ENCODE data around the gene FGF18.

The FGF18 gene

DNA sequence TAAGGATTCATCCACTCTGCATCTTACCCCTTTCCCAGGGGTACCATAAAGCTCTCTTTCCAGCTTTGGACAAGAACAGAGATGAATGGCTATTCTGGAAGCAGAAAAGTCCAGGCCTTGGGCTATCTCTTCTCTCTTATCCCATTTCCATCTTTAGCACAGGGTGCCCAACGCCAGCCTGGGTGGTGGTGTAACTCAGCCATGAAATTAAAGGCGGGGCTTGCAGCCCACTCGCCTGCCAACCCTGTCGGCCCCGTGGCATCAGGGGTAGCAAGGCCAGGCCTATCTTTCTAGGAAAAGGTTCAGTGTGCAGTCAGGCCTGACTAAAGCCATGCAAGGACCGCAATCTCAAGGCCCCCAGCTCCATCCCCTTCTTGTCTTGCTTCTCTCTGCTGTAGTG is 78.7 kb downstream of the FGF18 start:
- Histone ChIP-seq H4K20me1 (ENCODE audit: insufficient read depth, low read length) (no peaks in the 10 kb centered on the region), H3K27me3 (ENCODE audit: insufficient read depth, low read length) (no peaks in the 10 kb centered on the region), H3K9me3 (ENCODE audit: low read length) (no peaks in the 10 kb centered on the region), H3K9me2 (ENCODE audit: low read depth, low read length) (no peaks in the 10 kb centered on the region), H3F3A (ENCODE audit: insufficient read depth, low read length) (no peaks in the 10 kb centered on the region), H3K27ac (ENCODE audit: low read depth, low read length, poor library complexity, severe bottlenecking) (no peak overlapping the region), H3K79me2 (ENCODE audit: insufficient read depth, low read length) (no peaks in the 10 kb centered on the region), H2AFZ (ENCODE audit: low read length) (no peak overlapping the region), H3K4me1 (ENCODE audit: insufficient read depth, low read length, severe bottlenecking) (no peaks in the 10 kb centered on the region), H3K4me2 (ENCODE audit: low read length) (no peak overlapping the region), H3K4me3 (ENCODE audit: low read depth, low read length, poor library complexity, severe bottlenecking) (no peak overlapping the region), H3K9ac (ENCODE audit: low read length) (no peak overlapping the region), H3K36me3 (ENCODE audit: insufficient read depth, low read length) (no peaks in the 10 kb centered on the region)
- TF ChIP-seq, protein P1, sequence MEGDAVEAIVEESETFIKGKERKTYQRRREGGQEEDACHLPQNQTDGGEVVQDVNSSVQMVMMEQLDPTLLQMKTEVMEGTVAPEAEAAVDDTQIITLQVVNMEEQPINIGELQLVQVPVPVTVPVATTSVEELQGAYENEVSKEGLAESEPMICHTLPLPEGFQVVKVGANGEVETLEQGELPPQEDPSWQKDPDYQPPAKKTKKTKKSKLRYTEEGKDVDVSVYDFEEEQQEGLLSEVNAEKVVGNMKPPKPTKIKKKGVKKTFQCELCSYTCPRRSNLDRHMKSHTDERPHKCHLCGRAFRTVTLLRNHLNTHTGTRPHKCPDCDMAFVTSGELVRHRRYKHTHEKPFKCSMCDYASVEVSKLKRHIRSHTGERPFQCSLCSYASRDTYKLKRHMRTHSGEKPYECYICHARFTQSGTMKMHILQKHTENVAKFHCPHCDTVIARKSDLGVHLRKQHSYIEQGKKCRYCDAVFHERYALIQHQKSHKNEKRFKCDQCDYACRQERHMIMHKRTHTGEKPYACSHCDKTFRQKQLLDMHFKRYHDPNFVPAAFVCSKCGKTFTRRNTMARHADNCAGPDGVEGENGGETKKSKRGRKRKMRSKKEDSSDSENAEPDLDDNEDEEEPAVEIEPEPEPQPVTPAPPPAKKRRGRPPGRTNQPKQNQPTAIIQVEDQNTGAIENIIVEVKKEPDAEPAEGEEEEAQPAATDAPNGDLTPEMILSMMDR (IDR thresholded peaks at IDR 0.05; ENCODE audit: low read length), result no peak
- no peak for TF ChIP-seq EZH2 (IDR thresholded peaks at IDR 0.05; ENCODE audit: borderline replicate concordance, low read length)

DNA sequence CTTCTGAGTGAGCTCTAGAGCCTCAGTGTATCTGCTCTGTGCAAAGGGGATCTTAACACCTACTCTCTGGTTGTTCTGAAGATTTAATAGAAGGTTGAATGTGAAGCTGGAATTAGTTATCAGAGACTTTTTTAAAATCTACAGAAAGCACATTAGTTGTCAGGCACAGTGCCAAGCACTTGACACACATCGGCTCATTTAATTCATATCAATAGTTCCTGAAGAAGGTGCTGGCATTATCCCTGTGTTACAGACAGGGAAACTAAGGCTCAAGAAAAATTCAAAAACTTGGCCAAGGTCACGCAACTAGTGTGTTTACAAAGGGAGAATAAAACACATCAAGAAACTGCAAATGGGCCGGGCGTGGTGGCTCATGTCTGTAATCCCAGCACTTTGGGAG is 80.2 kb downstream of the FGF18 start:
- Histone ChIP-seq H3K27me3 (ENCODE audit: insufficient read depth, low read length) (no peaks in the 10 kb centered on the region), H2AFZ (ENCODE audit: low read length) (no peak overlapping the region), H3K4me1 (ENCODE audit: insufficient read depth, low read length, severe bottlenecking) (no peaks in the 10 kb centered on the region), H3K9me2 (ENCODE audit: low read depth, low read length) (no peaks in the 10 kb centered on the region), H4K20me1 (ENCODE audit: insufficient read depth, low read length) (no peaks in the 10 kb centered on the region), H3K36me3 (ENCODE audit: insufficient read depth, low read length) (no peaks in the 10 kb centered on the region), H3F3A (ENCODE audit: insufficient read depth, low read length) (no peaks in the 10 kb centered on the region), H3K27ac (ENCODE audit: low read depth, low read length, poor library complexity, severe bottlenecking) (no peak overlapping the region), H3K4me2 (ENCODE audit: low read length) (no peak overlapping the region), H3K9ac (ENCODE audit: low read length) (no peak overlapping the region), H3K9me3 (ENCODE audit: low read length) (no peaks in the 10 kb centered on the region), H3K4me3 (ENCODE audit: low read depth, low read length, poor library complexity, severe bottlenecking) (no peak overlapping the region), H3K79me2 (ENCODE audit: insufficient read depth, low read length) (no peaks in the 10 kb centered on the region)
- TF ChIP-seq EZH2 (IDR thresholded peaks at IDR 0.05; ENCODE audit: borderline replicate concordance, low read length), result no peak
- TF ChIP-seq, protein P1 (IDR thresholded peaks at IDR 0.05; ENCODE audit: low read length), result no peak

DNA sequence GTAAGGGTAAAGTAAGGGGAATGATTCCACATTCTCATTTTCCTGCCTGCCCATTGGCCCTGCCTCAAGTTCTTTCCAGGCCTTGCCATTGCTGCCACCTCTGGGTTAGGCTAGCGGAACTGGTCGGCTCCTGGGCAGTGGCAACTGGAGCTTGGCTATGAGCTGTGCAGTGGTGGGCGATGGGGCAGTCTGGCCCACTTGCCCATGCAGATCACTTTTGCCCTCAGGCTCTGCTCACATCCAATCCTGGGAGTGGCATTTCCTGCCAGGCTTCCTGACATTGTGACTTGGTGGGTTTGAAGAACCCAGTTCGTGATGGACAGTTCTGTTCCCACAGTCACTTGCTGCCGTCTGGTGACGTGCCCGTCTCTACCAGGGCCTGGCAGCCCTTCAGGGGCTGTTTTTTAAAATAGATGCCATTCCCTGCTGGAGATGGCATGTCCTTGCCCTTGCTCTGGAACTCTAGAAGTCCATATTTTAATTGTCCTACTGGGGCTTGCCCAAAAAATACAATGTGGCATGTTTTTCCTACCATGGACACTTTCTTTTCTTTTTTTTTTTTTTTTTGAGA is 86.1 kb downstream of the FGF18 start:
- Histone ChIP-seq H3F3A (ENCODE audit: insufficient read depth, low read length) (no peaks in the 10 kb centered on the region), H3K9me3 (ENCODE audit: low read length) (no peaks in the 10 kb centered on the region), H3K27me3 (ENCODE audit: insufficient read depth, low read length) (peaks cover 3% of the 10 kb centered on the region; the same call in 1 of the 2 replicates), H3K4me2 (ENCODE audit: low read length) (no peak overlapping the region), H3K4me3 (ENCODE audit: low read depth, low read length, poor library complexity, severe bottlenecking) (no peak overlapping the region), H4K20me1 (ENCODE audit: insufficient read depth, low read length) (no peaks in the 10 kb centered on the region), H3K4me1 (ENCODE audit: insufficient read depth, low read length, severe bottlenecking) (no peaks in the 10 kb centered on the region), H3K36me3 (ENCODE audit: insufficient read depth, low read length) (no peaks in the 10 kb centered on the region), H3K9ac (ENCODE audit: low read length) (no peak overlapping the region), H3K27ac (ENCODE audit: low read depth, low read length, poor library complexity, severe bottlenecking) (no peak overlapping the region), H2AFZ (ENCODE audit: low read length) (no peak overlapping the region), H3K9me2 (ENCODE audit: low read depth, low read length) (no peaks in the 10 kb centered on the region), H3K79me2 (ENCODE audit: insufficient read depth, low read length) (no peaks in the 10 kb centered on the region)
- TF ChIP-seq, protein P1 (IDR thresholded peaks at IDR 0.05; ENCODE audit: low read length), result no peak
- no peak for TF ChIP-seq EZH2 (IDR thresholded peaks at IDR 0.05; ENCODE audit: borderline replicate concordance, low read length)

All from OCI-LY1 (cell line).